ENCODE measurements around the gene NOD2.

DNA sequence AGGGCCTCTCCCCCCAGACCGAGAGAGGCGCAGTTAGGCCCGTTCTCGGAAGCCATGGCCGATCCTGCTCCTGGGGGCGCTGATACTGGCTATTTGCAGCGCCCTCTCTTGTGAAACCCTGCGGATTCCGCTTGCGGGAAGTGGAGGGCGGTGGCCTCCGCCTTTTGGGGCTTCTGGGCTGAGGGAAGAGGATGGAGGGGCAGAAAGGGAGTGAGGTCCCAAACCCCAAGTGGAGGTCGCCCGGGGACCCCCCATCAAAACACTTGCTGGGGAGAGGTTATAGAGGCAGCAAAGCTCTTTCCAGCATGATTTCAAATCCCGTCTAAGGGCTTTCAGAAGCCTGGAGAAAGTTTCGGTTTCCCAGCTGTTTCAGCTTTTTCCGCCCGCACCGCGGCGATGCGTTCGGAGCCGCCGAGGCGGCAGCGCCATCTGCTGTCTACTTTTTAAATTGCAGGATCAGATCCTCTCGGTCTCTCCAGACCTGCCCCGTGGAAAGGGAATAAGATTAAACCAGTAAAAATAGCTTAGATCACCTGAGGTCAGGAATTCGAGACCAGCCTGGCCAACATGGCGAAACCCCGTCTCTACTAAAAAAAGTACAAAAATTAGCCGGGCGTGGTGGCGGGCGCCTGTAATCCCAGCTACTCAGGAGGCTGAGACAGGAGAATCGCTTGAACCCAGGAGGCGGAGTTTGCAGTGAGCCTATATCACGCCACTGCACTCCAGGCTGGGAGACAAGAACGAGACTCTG, 28.1 kb upstream of the NOD2 start:
- TF ChIP-seq, protein P1, sequence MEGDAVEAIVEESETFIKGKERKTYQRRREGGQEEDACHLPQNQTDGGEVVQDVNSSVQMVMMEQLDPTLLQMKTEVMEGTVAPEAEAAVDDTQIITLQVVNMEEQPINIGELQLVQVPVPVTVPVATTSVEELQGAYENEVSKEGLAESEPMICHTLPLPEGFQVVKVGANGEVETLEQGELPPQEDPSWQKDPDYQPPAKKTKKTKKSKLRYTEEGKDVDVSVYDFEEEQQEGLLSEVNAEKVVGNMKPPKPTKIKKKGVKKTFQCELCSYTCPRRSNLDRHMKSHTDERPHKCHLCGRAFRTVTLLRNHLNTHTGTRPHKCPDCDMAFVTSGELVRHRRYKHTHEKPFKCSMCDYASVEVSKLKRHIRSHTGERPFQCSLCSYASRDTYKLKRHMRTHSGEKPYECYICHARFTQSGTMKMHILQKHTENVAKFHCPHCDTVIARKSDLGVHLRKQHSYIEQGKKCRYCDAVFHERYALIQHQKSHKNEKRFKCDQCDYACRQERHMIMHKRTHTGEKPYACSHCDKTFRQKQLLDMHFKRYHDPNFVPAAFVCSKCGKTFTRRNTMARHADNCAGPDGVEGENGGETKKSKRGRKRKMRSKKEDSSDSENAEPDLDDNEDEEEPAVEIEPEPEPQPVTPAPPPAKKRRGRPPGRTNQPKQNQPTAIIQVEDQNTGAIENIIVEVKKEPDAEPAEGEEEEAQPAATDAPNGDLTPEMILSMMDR (IDR thresholded peaks at IDR 0.05): peak; percentile 61 to 92 (median 78)
- TF ChIP-seq POLR2A (IDR thresholded peaks at IDR 0.05): no peak

Measured in thyroid gland (tissue), 4 donors.